ENCODE results near the gene CEACAM7. TPM values are rescaled to one million over a fixed set of nuclear protein-coding genes. Genes with fewer than 3 reads are reported as not detected.

Gene CEACAM7
- total and polyA plus RNA-seq, 5 donors from 2014 or later: not detected

GRCh38 chr19:41623360-41623759 lies 64.7 kb downstream of the CEACAM7 start:
- peak in 1 of 3 donors; percentile 66 for DNase-seq
- H3K4me1 ChIP-seq (ENCODE audit: control insufficient read depth, insufficient read depth, low read length, poor library complexity, severe bottlenecking): peaks cover 61% of the 10 kb centered on the region
- Mint-ChIP-seq H3K4me1 (peaks cover 0 to 81% (median 33%) of the 10 kb centered on the region in 4 donors), H3K36me3 (peaks cover 13% of the 10 kb centered on the region), H3K4me3 (peak overlapping the region; percentile 79 to 85 (median 82)), H3K27ac (peak overlapping the region in 2 of 3 donors; percentile 95 to 96), H3K9me3 (peaks cover 0 to 1% (median 0%) of the 10 kb centered on the region in 7 donors), H3K27me3 (peaks cover 4% of the 10 kb centered on the region)
- H3K9me3 ChIP-seq (ENCODE audit: control insufficient read depth in 2 of 2, low read length in 2 of 2): no peaks in the 10 kb centered on the region
- no peaks in the 10 kb centered on the region for H3K36me3 ChIP-seq (ENCODE audit: control insufficient read depth, insufficient read depth, low read length)
- peak overlapping the region; percentile 37 for H3K27ac ChIP-seq (ENCODE audit: insufficient read depth, low read length, poor library complexity, severe bottlenecking)
- H3K4me3 ChIP-seq (ENCODE audit: low read depth, low read length): peak overlapping the region; percentile 70
- ATAC-seq (ENCODE audit: low read depth in 2 of 2): peak in 1 of 2 donors; percentile 35
- H3K27me3 ChIP-seq (ENCODE audit: control insufficient read depth, insufficient read depth, low read length): no peaks in the 10 kb centered on the region

Other genes with a start within 250 kb of the CEACAM7 start
- 26.8 TPM for gene DMAC2, start 248.4 kb downstream of the CEACAM7 start, total RNA-seq
- gene DMAC2, start 248.4 kb downstream of the CEACAM7 start, polyA plus RNA-seq: 10 to 100 TPM; 46.2 to 58.6 (median 48.6) TPM
- not detected for gene ERICH4, start 245.1 kb downstream of the CEACAM7 start, total RNA-seq
- gene ERICH4, start 245.1 kb downstream of the CEACAM7 start, polyA plus RNA-seq: not detected
- gene CEACAM21, start 112.1 kb downstream of the CEACAM7 start, total RNA-seq: 43.8 TPM
- 10 to 100 TPM; 39.1 to 58.6 (median 46.7) TPM for gene CEACAM21, start 112.1 kb downstream of the CEACAM7 start, polyA plus RNA-seq
- 16.1 TPM for gene CEACAM4, start 61.2 kb downstream of the CEACAM7 start, total RNA-seq
- 10 to 100 TPM; 24.4 to 50.2 (median 36.5) TPM for gene CEACAM4, start 61.2 kb downstream of the CEACAM7 start, polyA plus RNA-seq
- gene CEACAM5, start 20.4 kb upstream of the CEACAM7 start, total RNA-seq: not detected
- not detected for gene CEACAM5, start 20.4 kb upstream of the CEACAM7 start, polyA plus RNA-seq
- not detected for gene CEACAM6, start 67.3 kb upstream of the CEACAM7 start, total RNA-seq
- gene CEACAM6, start 67.3 kb upstream of the CEACAM7 start, polyA plus RNA-seq: not detected
- not detected for gene CEACAM3, start 108.3 kb upstream of the CEACAM7 start, total RNA-seq
- not detected for gene CEACAM3, start 108.3 kb upstream of the CEACAM7 start, polyA plus RNA-seq
- gene LYPD4, start 156.4 kb upstream of the CEACAM7 start, total RNA-seq: not detected
- not detected for gene LYPD4, start 156.4 kb upstream of the CEACAM7 start, polyA plus RNA-seq
- gene DMRTC2, start 156.8 kb upstream of the CEACAM7 start, total RNA-seq: not detected
- gene DMRTC2, start 156.8 kb upstream of the CEACAM7 start, polyA plus RNA-seq: not detected
- 2,081 TPM for gene RPS19, start 172.0 kb upstream of the CEACAM7 start, total RNA-seq
- 1,000 to 10,000 TPM; 3,595 to 5,716 (median 4,931) TPM for gene RPS19, start 172.0 kb upstream of the CEACAM7 start, polyA plus RNA-seq
- gene CD79A, start 189.0 kb upstream of the CEACAM7 start, total RNA-seq: 4.9 TPM
- gene CD79A, start 189.0 kb upstream of the CEACAM7 start, polyA plus RNA-seq: 10 to 100 TPM; 10.6 to 17.9 (median 16.4) TPM
- 1,312 TPM for gene ARHGEF1, start 194.9 kb upstream of the CEACAM7 start, total RNA-seq
- 100 to 1,000 TPM; 162 to 187 (median 180) TPM for gene ARHGEF1, start 194.9 kb upstream of the CEACAM7 start, polyA plus RNA-seq
- 4.7 TPM for gene ERFL, start 240.2 kb upstream of the CEACAM7 start, total RNA-seq
- not detected for gene ERFL, start 240.2 kb upstream of the CEACAM7 start, polyA plus RNA-seq